Chondrocyte (in vitro differentiated cells): ENCODE measurements around the gene ANGPTL4. TPM values are rescaled to one million over a fixed set of nuclear protein-coding genes. Genes with fewer than 3 reads are reported as not detected.

Experiments used
- DNase-seq: peaks from one replicate; pipeline ENCODE4 v3.0.0; 2021; ENCODE audit warnings: mixed read lengths, low spot score
- H3K27ac Mint-ChIP-seq: one replicate; pipeline ENCODE4 v1.8.0; 2021; ENCODE audit warnings: mild to moderate bottlenecking, moderate library complexity, mixed read lengths; ENCODE audit not compliant: unreplicated experiment
- H3K27me3 Mint-ChIP-seq: 2 replicates; pipeline ENCODE4 v1.8.0; 2021; ENCODE audit warnings: low read depth, mixed read lengths
- H3K36me3 Mint-ChIP-seq: 2 replicates; pipeline ENCODE4 v1.8.0; 2021; ENCODE audit warnings: low read depth, mixed read lengths
- H3K4me1 Mint-ChIP-seq: 2 replicates; pipeline ENCODE4 v1.8.0; 2021; ENCODE audit warnings: low read depth, mild to moderate bottlenecking, mixed read lengths
- H3K4me3 Mint-ChIP-seq: one replicate; pipeline ENCODE4 v1.8.0; 2021; ENCODE audit warnings: mild to moderate bottlenecking, moderate library complexity, mixed read lengths; ENCODE audit not compliant: unreplicated experiment
- H3K9me3 Mint-ChIP-seq: 2 replicates; pipeline ENCODE4 v1.8.0; 2021; ENCODE audit warnings: low read depth, mixed read lengths
- CTCF ChIP-seq: fragments of 200-600 bp; sonication (generic); IDR thresholded peaks from 2 replicates; pipeline ENCODE4 v1.5.0; 2021; ENCODE audit warnings: antibody characterized with exemption, mild to moderate bottlenecking, moderate library complexity
- total RNA-seq: library from RNA; stranded (reverse); gene quantifications from 3 replicates; pipeline ENCODE4 v1.2.1, GENCODE V29; 2021

ANGPTL4 gene
- total RNA-seq, 1 donor from 2014 or later = 127 TPM

GRCh38 chr19:8390617-8390981 lies 26.6 kb downstream of the ANGPTL4 start:
- H3K36me3 Mint-ChIP-seq = peaks cover 3% of the 10 kb centered on the region
- no peak for TF ChIP-seq CTCF
- H3K4me3 Mint-ChIP-seq = peak overlapping the region; percentile 84
- peak overlapping the region; percentile 71 for H3K27ac Mint-ChIP-seq
- peaks cover 4% of the 10 kb centered on the region for H3K9me3 Mint-ChIP-seq
- H3K27me3 Mint-ChIP-seq = no peaks in the 10 kb centered on the region
- peaks cover 62% of the 10 kb centered on the region for H3K4me1 Mint-ChIP-seq
- peak; percentile 95 for DNase-seq

- H3K4me1 Mint-ChIP-seq = peaks cover 70% of the 10 kb centered on the region
These were observed 27.5 kb downstream of the ANGPTL4 start for GRCh38 chr19:8391198-8392016.

DNA sequence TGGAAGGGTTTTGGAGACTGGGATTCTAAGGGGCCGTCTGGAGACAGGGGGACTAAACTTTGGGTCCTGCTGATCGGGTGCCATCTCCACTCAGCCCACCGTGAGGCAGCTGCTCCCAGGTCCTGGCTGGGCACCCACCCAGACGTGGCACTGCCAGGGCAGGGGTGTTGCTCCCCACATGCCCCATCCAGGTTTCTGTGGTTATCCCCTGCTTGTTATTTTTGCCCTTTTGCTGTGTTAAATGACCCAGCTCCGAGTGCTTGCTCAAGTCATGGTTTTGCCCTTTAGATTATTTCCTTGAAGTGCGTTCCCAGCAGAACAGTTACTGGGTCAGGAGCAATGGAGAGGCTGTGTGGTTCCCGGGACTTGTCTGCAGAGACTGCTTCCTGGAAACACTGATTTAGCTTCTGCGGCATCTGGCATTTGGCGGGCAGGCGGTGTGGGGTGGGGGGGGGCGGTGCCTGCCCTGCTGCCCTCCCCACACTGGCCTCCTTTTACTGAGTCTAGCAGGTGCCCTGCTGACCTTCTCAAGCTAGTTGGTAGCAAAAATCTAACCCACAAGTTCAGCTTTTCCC lies 28.1 kb downstream of the ANGPTL4 start:
- peak overlapping the region; percentile 89 for H3K27ac Mint-ChIP-seq
- peak overlapping the region; percentile 20 for H3K4me3 Mint-ChIP-seq
- no peaks in the 10 kb centered on the region for H3K36me3 Mint-ChIP-seq
- peaks cover 76% of the 10 kb centered on the region for H3K4me1 Mint-ChIP-seq
- no peaks in the 10 kb centered on the region for H3K9me3 Mint-ChIP-seq
- no peak for TF ChIP-seq CTCF
- no peak for DNase-seq
- H3K27me3 Mint-ChIP-seq = no peaks in the 10 kb centered on the region

More at GRCh38 chr19:8391198-8392016, 27.5 kb downstream of the ANGPTL4 start:
- no peak for TF ChIP-seq CTCF
- peaks cover 3% of the 10 kb centered on the region for H3K36me3 Mint-ChIP-seq
- H3K27ac Mint-ChIP-seq = peak overlapping the region; percentile 89
- H3K27me3 Mint-ChIP-seq = no peaks in the 10 kb centered on the region
- no peak for DNase-seq
- H3K9me3 Mint-ChIP-seq = peaks cover 4% of the 10 kb centered on the region
- peak overlapping the region; percentile 84 for H3K4me3 Mint-ChIP-seq

DNA sequence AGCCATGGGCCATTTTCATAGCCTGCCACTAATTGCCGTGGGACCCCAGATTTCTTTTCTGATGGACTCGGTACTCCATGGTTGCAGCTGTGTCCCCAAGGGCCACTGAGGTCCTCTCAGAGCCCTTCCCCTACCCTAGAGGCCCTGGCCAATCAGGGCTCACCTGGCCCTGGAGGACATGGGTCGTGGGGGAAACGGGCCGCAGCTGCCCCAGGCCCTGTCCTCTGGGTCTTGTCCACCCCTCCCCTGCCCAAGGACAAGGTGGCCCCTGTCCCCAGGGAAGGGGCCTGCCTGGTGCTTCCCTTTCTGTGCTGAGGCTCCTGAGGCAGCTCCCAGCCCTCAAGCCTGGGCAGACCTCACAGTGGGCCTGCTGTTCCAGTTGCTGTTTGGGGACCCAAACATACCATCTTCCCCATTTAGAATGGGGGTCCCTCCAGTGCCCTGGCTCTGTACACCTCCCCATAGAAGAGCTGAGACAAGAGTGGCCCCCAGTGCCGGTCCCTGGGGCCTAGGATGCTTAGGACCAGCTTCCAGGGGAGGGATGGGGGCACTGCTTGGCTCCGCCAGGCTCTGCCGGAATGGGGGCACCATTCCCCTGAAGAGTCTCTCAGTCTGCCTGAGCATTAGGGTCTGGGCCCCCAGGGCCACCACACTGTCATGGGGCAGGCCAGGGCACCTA lies 29.4 kb downstream of the ANGPTL4 start:
- H3K9me3 Mint-ChIP-seq = no peaks in the 10 kb centered on the region
- peak overlapping the region; percentile 71 for H3K27ac Mint-ChIP-seq
- H3K27me3 Mint-ChIP-seq = no peaks in the 10 kb centered on the region
- no peak for DNase-seq
- TF ChIP-seq CTCF = no peak
- peaks cover 81% of the 10 kb centered on the region for H3K4me1 Mint-ChIP-seq
- no peak overlapping the region for H3K4me3 Mint-ChIP-seq
- H3K36me3 Mint-ChIP-seq = no peaks in the 10 kb centered on the region

- Mint-ChIP-seq H3K27ac (peak overlapping the region; percentile 97), H3K4me3 (no peak overlapping the region), H3K9me3 (no peaks in the 10 kb centered on the region), H3K36me3 (no peaks in the 10 kb centered on the region), H3K4me1 (peaks cover 82% of the 10 kb centered on the region), H3K27me3 (no peaks in the 10 kb centered on the region)
- TF ChIP-seq CTCF = no peak
- no peak for DNase-seq
These were observed 29.9 kb downstream of the ANGPTL4 start for GRCh38 chr19:8393871-8394250.
